ENCODE results near the gene SEMA4F.

DNA sequence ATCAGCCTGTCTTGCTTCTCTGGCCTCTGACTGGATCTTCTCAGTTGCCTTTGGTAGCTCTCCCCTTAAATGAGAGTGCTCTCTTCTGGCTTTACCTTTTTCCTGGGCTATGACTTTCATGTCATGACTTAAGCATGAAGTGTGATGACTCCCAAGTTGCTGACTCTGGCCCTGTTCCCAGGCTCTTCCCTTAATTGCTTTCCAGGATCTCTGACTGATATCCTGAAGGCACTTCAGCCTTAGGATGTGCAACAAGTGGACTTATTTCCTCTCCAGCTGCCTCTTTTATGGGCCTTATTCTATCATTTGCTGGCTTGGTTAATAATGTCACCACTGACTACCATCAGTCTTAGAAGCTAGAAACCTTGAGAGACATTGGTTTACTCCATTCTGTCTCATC, 17.4 kb downstream of the SEMA4F start:
- TF ChIP-seq, protein P1, sequence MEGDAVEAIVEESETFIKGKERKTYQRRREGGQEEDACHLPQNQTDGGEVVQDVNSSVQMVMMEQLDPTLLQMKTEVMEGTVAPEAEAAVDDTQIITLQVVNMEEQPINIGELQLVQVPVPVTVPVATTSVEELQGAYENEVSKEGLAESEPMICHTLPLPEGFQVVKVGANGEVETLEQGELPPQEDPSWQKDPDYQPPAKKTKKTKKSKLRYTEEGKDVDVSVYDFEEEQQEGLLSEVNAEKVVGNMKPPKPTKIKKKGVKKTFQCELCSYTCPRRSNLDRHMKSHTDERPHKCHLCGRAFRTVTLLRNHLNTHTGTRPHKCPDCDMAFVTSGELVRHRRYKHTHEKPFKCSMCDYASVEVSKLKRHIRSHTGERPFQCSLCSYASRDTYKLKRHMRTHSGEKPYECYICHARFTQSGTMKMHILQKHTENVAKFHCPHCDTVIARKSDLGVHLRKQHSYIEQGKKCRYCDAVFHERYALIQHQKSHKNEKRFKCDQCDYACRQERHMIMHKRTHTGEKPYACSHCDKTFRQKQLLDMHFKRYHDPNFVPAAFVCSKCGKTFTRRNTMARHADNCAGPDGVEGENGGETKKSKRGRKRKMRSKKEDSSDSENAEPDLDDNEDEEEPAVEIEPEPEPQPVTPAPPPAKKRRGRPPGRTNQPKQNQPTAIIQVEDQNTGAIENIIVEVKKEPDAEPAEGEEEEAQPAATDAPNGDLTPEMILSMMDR (IDR thresholded peaks at IDR 0.05; ENCODE audit: poor library complexity), result no peak
- no peak for TF ChIP-seq EZH2 (IDR thresholded peaks at IDR 0.05; ENCODE audit: borderline replicate concordance)
